OCI-M2 (cell line): Measurements from ENCODE around the gene ANAPC13.

Experiments used
- DNase-seq: peaks from one replicate; lab custom pipeline; 2025; ENCODE audit not compliant: unreplicated experiment; lab: John Stamatoyannopoulos, UW

Gene ANAPC13

DNA sequence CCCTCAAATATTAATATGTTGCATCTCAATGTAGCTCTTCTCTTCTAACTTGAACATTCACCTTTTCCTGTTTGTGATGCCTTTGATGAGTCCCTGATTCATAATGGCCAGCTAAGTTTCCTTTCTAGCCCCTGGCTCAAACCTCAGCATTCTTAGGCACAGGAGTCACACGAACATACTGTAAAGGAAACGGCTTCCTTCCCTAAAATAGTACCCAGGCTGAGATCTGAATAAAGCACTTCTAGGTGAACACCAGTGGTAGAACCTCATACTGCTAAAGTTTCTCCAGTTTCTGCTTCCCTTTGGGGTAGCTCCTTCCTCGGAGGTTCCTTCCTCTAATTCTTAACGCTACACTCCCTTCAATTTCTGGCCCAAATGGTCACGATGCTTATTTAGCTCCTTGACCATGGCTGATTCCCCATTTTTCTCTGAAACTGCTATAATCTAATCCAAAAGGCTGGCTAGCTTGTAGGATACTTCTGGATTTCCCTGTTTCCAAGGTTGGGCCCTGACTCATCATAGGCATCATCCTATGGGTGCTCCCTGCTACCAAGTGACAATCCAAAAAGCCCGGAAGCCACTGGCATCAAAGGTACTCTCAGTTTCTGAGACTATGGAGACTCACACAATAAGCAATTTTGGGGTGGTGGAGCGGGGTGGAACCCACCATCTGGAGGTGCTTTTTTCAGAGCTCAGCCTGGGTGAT is 2.4 kb downstream of the ANAPC13 start:
- no peak for DNase-seq

GRCh38 chr3:134482622-134483021 is 3.2 kb downstream of the ANAPC13 start:
- DNase-seq: no peak

DNA sequence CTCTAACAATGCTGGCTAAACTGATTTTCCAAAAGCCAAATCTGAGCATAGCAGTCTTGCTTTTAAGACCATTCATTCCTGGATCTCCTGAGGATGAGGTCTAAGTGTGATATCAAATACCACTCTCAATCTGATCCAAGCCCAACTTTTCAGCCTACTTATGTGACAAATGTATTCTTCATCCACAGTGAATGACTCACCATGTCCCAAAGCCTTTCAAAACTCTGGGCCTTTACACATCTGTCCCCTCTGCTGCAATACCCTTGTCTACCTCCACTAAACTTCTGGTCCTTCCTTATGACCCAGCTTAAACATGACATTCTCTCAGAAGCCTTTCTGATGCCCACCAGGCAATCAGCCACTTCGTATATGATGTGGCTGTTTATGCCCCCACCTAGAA is 4.6 kb downstream of the ANAPC13 start:
- DNase-seq: no peak

DNA sequence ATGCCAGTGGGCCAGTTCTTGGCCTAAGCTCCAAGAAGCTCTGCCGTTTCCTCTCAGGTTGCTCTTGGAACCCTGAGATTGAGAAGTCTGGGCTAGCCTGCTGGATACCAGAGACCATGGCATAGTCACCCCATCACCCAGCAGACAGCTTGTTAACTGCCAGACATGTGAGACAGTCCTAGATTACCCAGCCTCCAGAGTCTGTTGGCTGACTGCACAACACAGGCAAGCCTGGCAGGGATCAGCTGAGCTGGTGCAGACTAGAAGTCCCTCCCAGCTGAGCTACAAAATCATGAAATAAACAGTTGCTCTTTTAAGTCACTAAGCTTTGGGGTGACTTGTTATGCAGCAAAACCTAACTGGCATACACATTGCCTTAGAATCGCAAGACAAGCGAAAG is 5.2 kb downstream of the ANAPC13 start:
- no peak for DNase-seq

DNA sequence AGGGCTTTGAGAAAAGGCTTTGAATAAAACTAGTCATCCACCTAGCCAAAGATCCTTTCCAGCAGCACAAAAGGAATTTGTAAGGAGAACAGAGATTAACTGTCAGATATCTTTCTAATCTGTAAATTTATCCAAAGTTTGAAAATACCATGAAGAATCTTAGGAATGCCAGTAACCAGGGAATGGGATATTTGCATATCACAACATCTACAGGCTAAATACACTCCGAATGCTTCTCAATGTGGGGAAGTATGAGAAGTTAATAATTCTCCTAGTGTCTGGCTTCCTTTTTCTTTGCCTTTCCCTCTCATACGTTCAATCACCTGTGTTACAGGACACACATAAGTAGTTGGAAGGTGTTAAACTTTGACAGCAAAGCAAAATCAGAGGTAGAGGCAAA is 7.8 kb downstream of the ANAPC13 start:
- no peak for DNase-seq

DNA sequence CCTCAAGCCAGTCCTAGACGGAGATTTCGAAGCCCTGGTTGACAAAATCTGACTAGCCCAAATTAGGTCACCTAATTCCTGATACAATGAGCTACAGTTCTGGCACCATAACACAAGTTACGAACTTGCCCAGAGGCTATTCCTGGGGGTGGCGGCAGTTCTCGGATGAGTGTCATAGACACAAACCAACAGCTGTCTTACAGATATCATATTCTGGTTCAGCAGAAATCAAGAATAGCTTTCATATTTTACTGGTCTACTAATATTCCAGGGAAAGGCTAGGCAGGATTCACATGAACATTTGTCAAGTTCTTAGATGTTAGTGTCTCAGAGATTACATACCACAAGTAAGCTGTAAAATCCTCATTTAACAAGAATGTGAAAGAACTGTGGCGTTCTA is 8.8 kb downstream of the ANAPC13 start:
- DNase-seq: no peak

DNA sequence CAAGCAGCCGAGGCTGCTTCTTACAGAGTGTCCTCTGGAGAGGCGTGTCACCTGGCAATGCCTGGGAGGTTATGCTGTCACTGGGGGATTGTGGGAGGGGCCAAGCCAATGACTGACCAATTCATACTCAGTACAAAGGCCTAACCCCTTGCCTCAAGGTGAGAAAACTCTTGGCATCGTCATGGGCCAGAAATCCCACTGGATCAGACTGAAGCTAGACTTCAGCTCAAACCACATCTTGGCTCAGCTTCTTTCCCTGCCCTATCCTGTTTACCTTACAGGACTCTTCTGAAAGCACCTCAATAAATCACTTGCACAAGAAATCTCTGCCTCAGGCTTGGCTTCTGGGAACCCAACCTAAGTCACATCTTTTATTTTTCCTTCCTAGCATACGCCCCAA is 9.5 kb downstream of the ANAPC13 start:
- no peak for DNase-seq

- no peak for DNase-seq
Observed at GRCh38 chr3:134474956-134475355, 10.8 kb downstream of the ANAPC13 start.

DNA sequence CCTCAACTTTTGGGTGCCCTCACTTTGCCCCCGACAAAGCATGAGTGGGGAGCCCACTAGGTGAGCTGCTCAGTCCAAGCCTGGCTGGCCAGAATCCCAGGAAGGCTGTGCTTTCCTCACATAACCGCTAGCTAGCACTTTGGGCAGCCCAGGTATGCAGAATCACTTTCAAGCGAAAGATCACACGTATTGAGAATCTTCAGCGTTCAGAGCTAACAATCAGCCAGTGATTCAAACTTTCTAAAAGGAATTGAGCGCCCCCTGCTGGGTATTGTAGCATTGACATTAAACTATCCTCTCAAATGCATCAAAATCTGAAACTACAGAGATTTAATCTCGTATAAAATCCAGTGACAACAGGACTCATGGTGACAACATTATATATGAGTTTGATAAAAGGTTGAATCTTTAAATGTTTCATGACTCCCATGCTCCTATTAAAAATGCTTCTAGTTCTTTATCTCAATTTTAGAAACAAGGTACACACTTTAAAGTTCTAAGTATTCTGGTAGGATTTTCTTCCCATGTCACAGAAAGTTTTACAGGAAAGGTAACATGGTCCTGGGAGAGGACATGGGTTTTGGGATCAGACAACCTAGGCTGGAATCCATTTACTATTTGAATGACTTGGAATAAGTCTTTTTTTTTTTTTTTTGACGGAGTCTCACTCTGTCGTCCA is 11.8 kb downstream of the ANAPC13 start:
- DNase-seq: peak; percentile 21

DNA sequence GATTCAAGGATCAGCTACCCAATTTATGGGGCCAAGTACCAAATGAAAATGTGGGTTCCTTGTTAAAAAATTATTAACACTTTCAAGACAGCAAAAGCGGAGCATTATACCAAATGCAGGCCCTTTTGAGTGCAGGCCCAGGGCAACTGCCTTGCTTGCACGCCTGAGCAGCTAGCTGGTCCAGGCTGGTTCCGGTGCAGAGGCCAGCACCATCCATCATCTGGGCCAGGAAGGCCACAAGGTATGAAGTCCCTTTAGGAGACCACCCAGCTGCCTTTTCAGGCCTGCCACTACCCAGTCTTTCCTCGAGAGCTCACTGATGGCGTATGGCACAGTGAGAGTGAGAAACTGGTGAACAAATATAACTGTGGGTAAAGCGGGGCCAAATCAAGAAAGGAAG is 13.0 kb downstream of the ANAPC13 start:
- no peak for DNase-seq

DNA sequence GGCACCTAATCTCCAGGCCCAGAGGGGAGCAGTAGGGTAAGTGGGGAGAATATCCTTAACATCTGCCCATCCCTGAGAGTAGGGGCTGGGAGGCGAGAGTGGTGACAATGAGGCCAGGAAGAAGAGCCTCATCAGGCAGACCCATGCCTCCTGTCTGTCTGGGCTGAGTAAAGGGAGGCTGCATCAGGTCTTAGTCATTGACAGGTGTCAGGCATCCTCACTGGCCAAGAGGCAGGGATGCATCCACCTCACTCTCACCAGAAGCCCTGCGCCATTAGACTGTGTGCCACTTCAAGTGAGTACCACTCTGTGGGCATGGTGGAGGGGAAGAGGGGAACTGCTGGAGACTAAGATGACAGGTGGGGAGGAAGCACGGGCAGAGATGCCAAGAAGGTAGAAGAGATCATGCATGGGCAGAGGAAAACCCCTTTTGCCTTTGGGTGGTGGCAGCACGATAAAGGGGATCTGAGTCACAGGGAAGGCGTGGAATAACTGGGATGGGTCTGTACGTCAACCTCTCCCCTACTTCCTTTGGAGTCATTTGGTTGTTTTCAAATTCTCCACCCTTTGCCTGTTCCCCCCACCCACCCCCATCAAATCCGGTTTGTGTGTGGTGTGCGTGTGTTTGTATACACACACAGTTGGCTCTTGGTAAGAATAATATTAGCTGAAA is 14.1 kb downstream of the ANAPC13 start:
- DNase-seq: no peak

DNA sequence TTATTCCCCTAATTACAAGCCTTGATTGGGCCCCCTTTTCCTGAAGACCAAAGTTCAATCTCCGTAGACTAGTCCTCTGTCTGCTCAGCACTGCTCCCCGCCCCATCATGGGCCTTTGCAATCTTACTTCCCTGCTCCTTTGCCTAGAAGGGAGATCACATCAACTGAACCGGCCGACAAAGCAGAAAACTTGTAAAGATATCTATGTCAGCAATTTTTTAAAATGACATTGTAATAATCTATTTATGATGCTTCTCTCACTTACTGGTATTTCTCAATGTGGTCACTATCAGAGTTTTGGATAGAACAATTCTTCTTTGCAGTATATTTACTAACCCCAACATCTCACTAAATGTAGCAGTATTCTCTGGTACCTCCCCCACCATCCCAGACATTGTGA is 17.3 kb downstream of the ANAPC13 start:
- no peak for DNase-seq

DNA sequence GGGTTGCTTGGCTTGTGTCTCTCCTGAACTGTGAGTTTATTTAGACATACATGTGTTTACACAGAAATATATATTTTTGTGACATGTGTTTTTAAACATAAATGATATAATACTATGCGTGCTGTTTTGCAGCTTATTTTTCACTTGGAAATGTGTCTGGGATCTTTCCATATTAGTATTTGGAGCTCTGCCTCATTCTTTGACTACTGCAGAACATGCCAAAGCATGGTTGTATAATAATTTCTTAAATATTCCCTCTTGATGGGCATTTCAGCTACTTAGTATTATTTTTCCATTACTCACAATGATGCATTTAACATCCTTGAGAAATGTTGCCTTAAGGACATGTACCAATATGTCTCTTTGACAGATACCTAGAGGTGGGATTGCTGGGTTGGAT is 19.5 kb downstream of the ANAPC13 start:
- DNase-seq: no peak

GRCh38 chr3:134464689-134465365 is 21.0 kb downstream of the ANAPC13 start:
- DNase-seq: no peak

- no peak for DNase-seq
Observed at GRCh38 chr3:134464064-134464688, 21.6 kb downstream of the ANAPC13 start.

GRCh38 chr3:134463676-134464063 is 22.1 kb downstream of the ANAPC13 start:
- DNase-seq: no peak

DNA sequence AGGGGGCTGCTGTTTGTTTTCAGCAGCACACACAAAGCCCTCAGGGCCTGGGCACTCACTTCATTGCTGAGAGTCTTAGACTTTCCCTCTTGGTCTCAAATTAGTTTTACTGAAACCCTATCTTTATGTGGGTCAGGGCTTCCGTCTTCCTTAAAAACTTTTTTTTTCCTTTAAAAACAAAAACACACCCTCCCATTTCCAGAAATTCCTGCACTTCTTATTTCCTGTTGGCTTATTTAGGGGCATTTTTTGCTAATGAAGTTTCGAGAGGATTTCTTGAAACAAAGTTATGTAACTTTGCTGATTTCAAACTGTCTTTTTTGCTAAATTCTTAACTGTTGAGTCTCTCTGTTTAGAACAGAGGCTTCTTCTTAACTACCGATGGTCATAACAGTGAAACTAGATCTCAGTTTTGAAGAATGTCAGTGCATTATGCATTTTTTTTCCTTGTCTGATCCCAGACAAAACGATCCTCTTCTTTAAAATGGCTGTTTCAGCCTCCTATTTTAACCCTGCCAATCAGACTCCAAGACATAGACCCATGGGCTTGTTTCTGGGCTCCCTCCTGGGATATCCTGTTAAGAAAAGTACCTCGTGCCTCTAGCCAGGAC is 23.3 kb downstream of the ANAPC13 start:
- no peak for DNase-seq

DNA sequence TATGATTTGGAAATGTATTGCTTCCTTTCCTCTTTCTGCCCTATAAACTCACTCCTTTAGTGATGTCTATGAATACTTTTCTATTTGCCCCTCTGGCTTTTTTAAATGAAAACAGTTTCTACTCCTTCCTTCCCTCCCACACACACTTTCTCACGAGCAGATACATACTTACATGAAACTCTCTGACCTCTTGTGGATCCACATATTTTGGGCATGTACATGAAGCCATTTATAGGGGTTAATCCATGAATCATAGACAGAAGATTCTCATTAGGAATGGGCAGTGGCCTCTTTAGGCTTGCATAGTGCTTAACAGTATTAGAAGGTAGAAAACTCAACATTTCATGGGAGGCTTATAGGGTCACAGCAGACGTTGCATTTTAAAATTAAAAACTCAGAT is 24.8 kb downstream of the ANAPC13 start:
- no peak for DNase-seq

GRCh38 chr3:134459562-134459961 is 26.2 kb downstream of the ANAPC13 start:
- no peak for DNase-seq

- no peak for DNase-seq
Observed at GRCh38 chr3:134458406-134458945, 27.3 kb downstream of the ANAPC13 start.
